ENCODE data around the gene MS4A12.
"Not testable (repeated sequence)": the region's sequence is repeated elsewhere in the genome, so short reads cannot be mapped to it uniquely, and the experiment has no call there.

The MS4A12 gene, protein sequence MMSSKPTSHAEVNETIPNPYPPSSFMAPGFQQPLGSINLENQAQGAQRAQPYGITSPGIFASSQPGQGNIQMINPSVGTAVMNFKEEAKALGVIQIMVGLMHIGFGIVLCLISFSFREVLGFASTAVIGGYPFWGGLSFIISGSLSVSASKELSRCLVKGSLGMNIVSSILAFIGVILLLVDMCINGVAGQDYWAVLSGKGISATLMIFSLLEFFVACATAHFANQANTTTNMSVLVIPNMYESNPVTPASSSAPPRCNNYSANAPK

DNA sequence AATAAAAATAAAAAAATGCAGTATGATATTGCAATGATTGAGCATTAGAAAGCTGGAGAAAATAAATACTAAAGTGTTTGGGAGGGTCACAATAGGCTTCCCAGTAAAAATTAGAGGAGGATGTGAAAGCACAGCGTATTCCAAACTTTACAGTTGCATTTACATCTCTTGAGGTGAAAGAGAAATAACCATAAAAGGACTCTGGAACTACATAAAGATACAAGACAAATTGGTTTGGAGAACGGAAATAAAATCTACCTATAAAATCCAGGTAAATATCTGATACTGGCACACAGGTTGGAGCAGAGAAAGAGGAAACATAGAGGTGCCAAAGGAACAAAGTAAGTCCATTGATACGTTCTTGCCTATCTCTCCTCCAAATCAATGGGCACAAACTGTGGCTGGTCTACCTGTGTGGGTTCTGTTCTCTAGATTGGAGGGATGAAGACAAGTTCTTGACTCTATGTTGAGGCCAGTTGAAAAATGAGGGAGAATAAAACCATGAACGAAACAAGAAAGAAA lies at the start of gene MS4A12:
Gene MS4A12, plus strand, starts transcription at position 291 of the 522 bp plus-strand sequence. CDS start 4,541 bp downstream, outside the sequence.
- DNase-seq (ENCODE audit: low spot score), result no peak

- DNase-seq (ENCODE audit: low spot score), result no peak
Observed at GRCh38 chr11:60447070-60447469, 45.5 kb upstream of the MS4A12 start.

- DNase-seq (ENCODE audit: low spot score), result no peak
Observed at GRCh38 chr11:60447846-60448245, 44.7 kb upstream of the MS4A12 start.

GRCh38 chr11:60451185-60451584 lies 41.4 kb upstream of the MS4A12 start:
- not testable (repeated sequence) for DNase-seq (ENCODE audit: low spot score)

DNA sequence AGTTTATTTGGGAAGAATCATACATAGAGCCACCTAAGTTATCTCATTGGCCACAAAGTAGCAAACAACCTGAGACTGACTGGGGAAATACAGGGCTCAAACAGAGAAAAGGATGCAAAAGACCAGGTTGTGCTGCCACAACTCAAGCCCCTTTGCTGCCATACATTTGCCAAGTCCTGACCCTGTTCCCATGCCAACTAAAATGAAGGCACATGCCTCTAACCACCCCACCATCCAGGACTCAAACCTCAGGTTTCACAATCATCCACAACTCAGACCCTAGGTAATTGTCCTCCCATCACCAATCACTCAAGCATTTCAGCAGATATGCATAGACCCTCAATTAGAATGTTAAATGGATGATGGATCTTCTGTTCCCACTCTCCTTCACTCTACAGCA lies 38.4 kb upstream of the MS4A12 start:
- DNase-seq (ENCODE audit: low spot score), result no peak

GRCh38 chr11:60455531-60456042 lies 37.0 kb upstream of the MS4A12 start, which contains the start of gene MS4A1:
TSS of gene MS4A1 (plus strand) at chr11:60455847. CDS start at chr11:60462375, 6,528 bp downstream.
- no peak for DNase-seq (ENCODE audit: low spot score)

GRCh38 chr11:60457576-60457975 lies 35.0 kb upstream of the MS4A12 start:
- DNase-seq (ENCODE audit: low spot score), result no peak

DNA sequence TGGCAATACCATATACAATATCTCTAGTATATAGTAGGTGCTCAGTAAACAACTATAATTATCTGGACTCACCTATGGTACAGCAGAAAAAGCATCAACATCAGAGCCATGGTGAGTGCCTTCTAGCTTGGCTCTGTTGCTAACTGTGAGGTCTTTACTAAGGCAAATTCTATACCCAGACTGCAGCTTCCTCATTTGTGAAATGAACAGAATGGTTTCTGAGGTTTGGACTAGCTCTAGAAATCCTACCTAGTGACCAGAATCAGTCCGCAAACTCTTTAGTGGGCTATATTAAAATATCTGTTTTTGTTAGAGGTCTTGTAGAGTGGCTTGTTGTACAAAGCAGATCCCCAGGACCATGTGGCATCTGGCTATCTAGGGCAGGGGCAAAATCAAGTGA lies 33.2 kb upstream of the MS4A12 start:
- DNase-seq (ENCODE audit: low spot score), result no peak

DNA sequence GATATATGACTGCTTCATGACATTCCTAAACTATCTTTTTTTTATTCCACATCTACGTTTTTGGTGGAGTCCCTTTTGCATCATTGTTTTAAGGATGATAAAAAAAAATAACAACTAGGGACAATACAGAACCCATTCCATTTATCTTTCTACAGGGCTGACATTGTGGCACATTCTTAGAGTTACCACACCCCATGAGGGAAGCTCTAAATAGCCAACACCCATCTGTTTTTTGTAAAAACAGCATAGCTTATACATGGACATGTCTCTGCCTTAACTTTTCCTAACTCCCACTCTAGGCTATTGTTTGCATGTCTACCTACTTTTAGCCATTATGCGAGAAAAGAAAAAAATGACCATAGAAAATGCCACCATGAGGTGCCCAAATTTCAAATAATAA lies 23.7 kb upstream of the MS4A12 start:
- no peak for DNase-seq (ENCODE audit: low spot score)

GRCh38 chr11:60469723-60470122 lies 22.9 kb upstream of the MS4A12 start:
- DNase-seq (ENCODE audit: low spot score), result no peak

- no peak for DNase-seq (ENCODE audit: low spot score)
Observed at GRCh38 chr11:60477035-60477445, 15.5 kb upstream of the MS4A12 start.

- DNase-seq (ENCODE audit: low spot score), result no peak
Observed at GRCh38 chr11:60482361-60482760, 10.2 kb upstream of the MS4A12 start.

GRCh38 chr11:60485987-60486386 lies 6.6 kb upstream of the MS4A12 start:
- peak; percentile 5 for DNase-seq (ENCODE audit: low spot score)

- DNase-seq (ENCODE audit: low spot score), result no peak
Observed at GRCh38 chr11:60493454-60493853, 876 bp downstream of the MS4A12 start.

DNA sequence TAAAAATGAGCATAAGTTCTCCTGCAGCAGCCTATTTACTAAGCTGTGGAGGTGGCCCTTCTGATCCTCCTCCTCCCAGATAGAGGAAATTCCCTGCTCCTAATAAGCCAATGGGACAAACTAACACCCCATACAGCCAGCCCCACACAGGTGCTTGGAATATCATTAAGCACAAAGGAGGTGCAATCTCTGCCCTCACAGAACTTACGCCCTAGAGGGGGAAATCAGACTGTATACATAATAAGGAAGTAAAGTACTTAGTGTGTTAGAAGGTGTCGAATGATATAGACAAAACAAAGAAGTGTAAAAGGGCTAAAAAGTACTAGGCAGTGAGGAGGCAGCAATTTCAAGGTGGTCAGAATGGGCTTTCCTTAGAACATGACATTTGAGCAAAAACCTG lies 5.8 kb downstream of the MS4A12 start:
- DNase-seq (ENCODE audit: low spot score), result no peak

GRCh38 chr11:60498853-60499252 lies 6.3 kb downstream of the MS4A12 start:
- no peak for DNase-seq (ENCODE audit: low spot score)

DNA sequence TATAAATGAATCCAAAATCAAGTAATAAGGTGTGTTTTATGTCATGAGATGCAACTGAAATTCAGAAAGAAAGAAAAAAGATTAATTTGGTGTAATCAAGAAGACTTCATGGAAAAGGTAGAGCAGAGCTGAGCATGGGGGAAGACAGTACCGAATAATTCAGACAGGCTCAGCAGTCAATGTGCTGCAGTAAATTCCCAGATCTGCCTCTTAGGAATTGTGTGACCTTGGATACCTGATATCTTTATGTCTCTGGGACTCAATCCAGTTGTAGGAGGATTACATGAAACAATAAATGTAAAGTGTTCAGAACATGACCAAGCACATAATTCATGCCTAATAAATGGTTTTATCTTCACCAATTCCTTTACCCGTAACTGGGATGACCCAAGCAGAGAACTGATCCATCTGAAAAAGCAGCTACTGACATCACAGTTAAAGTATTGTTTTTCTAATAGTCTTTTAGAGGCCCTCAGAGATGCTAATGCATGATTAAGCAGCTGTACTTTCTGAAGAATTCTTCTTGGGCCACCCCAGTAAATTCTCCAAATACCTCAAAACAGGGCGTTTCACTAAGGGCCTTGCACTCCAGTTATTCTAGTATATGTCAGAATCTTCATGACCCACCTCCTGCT lies 7.8 kb downstream of the MS4A12 start:
- no peak for DNase-seq (ENCODE audit: low spot score)

- no peak for DNase-seq (ENCODE audit: low spot score)
Observed at GRCh38 chr11:60502221-60502775, 9.7 kb downstream of the MS4A12 start.

DNA sequence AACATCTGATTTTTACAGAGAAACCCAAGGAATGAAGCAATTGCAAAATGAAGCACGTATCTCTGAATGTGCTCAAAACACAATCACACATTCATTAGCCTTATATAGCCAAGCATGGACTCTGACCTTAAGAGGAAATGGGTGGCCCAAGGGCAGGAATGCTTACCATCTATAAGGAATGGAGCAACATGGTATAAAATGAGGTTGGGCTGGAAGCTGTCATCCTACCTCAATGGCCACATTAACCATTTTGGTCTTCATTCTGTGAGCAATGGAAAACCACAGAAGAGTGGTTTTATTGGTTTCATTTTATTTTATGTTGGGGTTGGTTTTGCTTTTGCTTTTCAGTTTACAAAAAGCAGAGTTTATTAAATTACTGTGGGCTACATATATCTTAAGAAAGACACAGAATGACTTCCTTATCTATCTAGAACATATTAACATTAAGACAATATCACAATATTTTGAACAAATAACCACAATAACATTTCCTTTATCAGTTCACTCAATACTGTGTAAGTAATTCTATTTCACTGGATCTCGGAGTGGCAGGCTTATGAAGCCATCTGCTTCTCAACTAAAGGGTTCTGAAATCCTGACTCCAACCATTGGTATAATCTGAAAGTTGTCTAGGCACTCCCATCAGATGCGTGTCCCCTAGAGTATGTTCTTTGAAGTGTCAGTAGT lies 11.8 kb downstream of the MS4A12 start:
- DNase-seq (ENCODE audit: low spot score), result no peak

DNA sequence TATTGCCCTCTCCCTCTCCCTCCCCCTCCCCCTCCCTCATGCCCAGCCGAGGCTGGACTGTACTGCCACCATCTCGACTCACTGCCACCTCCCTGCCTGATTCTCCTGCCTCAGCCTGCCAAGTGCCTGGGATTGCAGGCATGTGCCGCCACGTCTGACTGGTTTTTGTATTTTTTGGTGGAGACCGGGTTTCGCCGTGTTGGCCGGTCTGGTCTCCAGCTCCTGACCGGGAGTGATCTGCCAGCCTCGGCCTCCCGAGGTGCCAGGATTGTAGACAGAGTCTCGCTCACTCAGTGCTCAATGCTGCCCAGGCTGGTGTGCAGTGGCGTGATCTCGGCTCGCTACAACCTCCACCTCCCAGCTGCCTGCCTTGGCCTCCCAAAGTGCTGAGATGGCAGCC lies 17.0 kb downstream of the MS4A12 start:
- DNase-seq (ENCODE audit: low spot score), result not testable (repeated sequence)

DNA sequence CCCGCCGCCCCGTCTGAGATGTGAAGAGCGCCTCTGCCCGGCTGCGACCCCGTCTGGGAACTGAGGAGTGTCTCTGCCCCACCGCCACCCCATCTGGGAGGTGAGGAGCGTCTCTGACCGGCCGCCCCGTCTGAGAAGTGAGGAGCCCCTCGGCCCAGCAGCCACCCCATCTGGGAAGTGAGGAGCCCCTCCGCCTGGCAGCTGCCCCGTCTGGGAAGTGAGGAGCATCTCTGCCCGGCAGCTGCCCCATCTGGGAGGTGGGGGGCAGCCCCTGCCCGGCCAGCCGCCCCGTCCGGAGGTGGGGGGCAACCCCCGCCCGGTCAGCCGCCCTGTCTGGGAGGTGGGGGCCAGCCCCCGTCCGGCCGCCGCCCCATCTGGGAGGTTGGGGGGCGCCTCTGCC lies 17.6 kb downstream of the MS4A12 start:
- DNase-seq (ENCODE audit: low spot score), result not testable (repeated sequence)

DNA sequence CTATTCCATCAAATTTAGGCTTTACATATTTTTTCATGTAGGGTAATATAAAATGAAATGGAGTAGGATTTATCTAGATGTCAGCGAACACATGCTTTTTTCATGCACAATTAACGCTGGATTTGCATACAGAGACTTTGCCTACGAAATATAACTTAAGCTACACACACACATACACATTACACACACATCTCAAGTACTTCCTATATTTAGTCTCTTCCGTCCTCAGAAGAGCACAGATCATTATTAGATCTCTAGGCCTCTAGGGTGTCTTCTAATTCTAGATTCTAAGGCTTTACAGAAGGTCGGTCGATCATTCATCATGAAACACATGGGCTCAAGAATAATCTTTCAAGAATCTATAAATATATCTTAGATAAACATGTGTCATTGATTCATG lies 18.8 kb downstream of the MS4A12 start:
- no peak for DNase-seq (ENCODE audit: low spot score)
